HG03342 (cell line): ENCODE data around the gene NPAS2.

Experiments used
- ATAC-seq: cut with Tn5 transposase; IDR thresholded peaks from one replicate; pipeline ENCODE4 v1.9.1; 2021; ENCODE audit warnings: mild to moderate bottlenecking, moderate library complexity; ENCODE audit not compliant: unreplicated experiment

The NPAS2 gene

GRCh38 chr2:100938031-100939026 lies 118.4 kb downstream of the NPAS2 start:
- ATAC-seq: no peak

DNA sequence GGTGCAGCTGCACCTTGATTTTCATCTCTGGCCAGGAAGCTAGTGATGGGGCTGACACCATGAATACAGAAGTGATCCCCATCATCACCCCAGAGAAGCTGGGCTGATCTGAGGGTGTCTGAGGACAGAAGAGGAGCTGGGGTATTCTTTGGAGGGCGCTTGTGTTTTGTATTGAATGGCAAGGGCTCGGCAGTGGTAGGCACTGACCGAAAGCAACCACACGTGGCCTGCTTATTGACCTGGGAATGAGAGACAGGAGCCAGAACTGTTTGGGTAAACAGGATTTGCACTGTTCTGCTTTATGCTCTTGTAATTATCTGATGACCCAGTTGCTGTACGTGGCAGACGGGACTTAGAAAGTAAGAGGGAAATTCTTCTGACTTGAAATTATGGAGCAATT lies 119.5 kb downstream of the NPAS2 start:
- no peak for ATAC-seq

DNA sequence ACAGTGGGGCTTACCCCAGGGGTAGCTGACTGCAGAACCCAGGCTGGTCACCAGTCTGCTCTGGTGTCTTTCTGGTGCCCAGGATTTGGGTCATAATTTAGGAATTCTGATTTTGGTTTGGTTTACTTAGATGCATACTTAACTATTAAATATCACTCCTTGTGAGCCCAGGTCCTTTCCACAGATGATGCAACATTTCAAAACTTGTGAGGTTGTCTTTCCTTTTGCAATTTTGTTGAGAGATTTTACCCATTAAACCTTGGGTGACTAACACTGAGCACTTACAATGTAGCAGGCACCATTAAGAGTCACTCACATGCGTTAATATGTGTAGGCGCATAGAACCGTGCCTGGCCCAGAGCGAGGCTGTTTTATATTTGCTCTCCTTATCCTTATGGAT lies 120.3 kb downstream of the NPAS2 start:
- no peak for ATAC-seq

DNA sequence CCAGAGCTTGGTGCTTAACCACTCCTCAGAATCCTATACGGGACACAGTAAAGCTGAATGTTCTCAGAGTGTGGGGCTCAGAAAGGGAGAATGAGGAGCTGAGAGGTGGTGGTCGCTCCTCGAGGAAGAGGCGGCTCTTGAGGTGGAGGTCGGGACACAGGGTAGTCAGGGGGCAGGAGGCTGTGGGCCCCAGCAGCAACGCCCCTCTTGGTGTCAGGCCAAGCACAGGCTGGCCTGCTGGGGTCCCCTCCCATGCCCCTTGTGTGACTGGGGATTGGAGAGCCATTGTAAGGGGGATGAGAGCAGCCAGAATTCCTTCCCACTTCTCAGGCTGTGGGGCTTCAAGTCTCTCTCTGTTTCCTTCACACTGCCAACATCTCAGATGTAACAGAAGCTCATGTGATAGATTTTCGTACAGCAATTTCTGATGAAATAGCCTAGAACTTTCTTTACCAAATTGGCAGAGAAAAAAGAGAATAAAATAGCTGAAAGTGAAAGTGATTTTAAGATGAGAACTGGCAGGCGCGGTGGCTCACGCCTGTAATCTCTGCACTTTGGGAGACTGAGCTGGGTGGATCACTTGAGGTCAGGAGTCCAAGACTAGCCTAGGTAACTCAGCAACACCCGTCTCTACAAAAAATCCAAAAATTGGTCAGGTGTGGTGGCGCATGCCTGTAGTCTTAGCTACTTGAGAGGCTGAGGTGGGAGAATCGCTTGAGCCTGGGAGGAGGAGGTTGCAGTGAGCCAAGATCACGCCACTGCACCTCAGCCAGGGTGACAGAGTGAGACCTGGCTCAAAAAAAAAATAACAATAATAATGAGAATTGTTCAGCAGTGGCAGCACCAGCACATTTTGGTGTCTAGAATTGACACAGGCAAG lies 121.1 kb downstream of the NPAS2 start:
- no peak for ATAC-seq

- ATAC-seq: no peak
Observed at GRCh38 chr2:100941646-100942240, 121.8 kb downstream of the NPAS2 start.

GRCh38 chr2:100944617-100945432 lies 124.9 kb downstream of the NPAS2 start:
- ATAC-seq: no peak

DNA sequence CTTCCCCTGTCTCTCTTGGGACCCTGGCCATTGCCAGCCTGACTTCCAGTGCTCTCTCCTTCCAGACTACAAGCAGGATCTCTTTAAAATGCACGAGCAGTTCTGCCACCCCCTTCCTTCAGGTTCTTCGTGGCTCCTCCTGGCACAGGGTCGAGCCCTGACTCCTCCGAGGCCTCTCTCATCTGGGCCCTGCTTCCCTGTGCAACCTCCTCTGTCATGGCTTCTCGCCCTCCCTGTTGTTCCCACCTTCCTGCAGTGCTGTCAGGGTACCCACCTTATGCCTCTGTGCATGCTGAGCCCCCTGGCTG lies 125.4 kb downstream of the NPAS2 start:
- ATAC-seq: no peak

DNA sequence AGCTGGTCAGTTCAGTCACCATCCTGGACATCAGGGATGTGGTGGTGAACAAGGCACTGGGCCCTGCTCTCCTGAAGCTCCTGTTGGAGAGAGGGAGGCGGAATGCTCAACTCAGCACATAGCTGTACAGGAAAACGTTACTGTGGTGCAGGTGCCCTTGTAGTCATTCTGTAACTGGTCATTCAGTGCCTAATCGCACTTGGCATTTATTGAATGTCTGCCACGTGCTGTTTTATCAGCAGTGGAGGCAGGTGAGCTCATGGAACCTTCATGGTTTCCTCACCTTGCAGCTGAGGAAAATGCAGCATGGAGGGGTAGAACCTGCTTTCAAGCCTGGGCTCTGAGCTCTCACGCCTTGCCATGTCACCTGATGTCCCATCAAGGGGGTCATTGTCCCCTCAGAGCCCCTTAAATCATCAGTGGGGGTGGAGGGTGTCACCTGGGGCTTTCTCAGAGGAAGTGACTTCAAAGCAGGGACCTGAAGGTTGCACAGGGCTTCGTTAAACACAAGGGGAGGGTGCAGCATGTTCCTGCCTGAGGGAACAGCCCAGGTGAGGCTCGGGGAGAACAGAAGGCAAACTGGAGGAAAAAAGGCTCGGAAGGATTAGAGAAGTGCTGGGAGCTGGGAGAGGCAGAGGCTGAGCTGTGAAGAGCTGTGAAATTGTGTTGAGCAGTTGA lies 126.1 kb downstream of the NPAS2 start:
- ATAC-seq: no peak

- ATAC-seq: no peak
Observed at GRCh38 chr2:100948942-100949811, 129.2 kb downstream of the NPAS2 start.

- no peak for ATAC-seq
Observed at GRCh38 chr2:100952512-100952911, 132.6 kb downstream of the NPAS2 start.

DNA sequence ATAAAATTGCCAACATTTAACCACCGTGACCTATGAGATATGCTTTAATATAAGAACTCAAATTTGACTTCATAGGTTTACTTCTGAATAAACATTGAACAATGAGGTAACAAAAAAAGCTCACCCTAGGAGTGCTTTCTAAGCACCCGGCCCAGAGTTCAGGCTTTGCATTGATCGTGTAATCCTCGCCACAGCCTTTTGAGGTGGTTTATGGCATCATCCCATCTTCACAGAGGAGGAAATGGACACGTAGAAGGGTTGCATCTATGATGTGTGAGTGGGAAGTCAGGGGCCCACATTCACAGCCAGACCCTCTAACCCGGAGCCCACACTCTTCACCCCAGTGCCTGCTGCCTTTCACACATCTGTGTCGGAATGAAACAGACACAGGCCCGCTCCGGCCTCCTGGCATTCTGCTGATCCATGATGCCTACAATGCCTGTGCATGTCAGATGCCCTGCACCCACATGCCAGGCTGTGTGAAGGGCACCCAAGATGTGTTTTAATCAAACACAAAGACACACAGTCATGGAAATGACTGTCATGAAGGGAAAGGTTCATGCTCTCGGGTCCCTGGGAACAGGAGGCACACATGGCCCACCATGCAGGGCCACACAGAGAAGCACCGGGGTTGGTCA lies 133.6 kb downstream of the NPAS2 start:
- no peak for ATAC-seq

DNA sequence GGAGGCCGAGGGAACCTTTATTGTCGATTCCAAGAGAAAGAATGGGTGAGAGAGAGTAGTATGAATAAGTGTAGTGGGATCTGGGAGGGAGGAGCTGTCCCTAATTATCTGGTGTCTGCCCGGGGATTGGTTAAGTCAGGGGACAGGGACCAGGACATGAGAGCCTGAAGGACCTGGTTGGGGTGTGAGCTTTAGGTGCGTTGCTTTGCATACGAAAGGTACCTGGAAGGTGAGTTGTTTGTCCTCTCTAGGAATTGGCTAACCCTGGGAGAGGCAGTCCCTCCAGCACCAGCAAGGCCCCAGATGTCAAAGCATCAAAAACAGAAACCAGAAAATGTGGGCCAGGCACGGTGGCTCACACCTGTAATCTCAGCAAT lies 134.1 kb downstream of the NPAS2 start:
- ATAC-seq: no peak

- ATAC-seq: no peak
Observed at GRCh38 chr2:100955226-100955625, 135.3 kb downstream of the NPAS2 start.

- ATAC-seq: no peak
Observed at GRCh38 chr2:100956081-100956480, 136.1 kb downstream of the NPAS2 start.

GRCh38 chr2:100957996-100958653 lies 138.2 kb downstream of the NPAS2 start:
- no peak for ATAC-seq

DNA sequence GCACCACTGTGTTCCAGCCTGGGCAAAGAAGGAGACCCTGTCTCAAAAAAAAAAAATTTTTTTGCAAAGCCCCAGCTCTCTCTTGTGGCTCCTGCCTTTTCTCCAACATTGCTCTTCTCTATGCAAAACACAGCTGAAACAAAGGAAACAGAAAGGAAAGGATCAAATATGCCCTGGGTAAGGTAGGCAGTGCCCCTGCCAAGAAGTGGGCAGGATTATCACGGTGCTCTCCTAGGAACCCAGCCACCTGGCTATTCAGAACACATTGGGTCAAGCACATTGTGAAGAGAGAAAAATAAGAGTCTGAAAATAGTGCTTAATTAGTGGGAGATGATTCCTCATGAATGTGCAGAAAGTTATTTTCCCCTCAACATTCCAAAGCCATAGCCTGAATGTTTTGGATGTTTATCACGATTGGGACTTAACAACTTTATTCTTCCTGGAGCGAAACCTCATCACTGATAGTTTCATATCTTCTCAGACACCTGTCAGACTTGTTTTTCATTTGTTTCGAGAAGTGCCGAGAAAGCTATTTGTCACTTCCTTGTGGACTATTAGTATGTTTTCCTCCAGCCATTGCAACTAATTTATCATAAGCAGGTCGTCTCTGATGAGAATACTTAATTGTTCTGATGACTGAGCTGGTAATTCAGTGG lies 139.4 kb downstream of the NPAS2 start:
- ATAC-seq: no peak

GRCh38 chr2:100960688-100961087 lies 140.7 kb downstream of the NPAS2 start:
- no peak for ATAC-seq
